Osteoblast (primary cell): ENCODE data around the gene AMER3. TPM values are rescaled to one million over a fixed set of nuclear protein-coding genes. Genes with fewer than 3 reads are reported as not detected.

Experiments used
- DNase-seq: peaks from one replicate; pipeline ENCODE4 v3.0.0; 2011; ENCODE audit warnings: low spot score, mixed read lengths; ENCODE audit not compliant: insufficient read length; ENCODE audit errors: missing footprints
- H2AFZ ChIP-seq: 2 replicates; pipeline ENCODE4 v1.6.0; 2011; ENCODE audit warnings: mild to moderate bottlenecking, low read length
- H3K27ac ChIP-seq: 2 replicates; pipeline ENCODE4 v1.5.1; 2011; ENCODE audit warnings: mild to moderate bottlenecking, low read depth, low read length, moderate library complexity
- H3K27me3 ChIP-seq: 2 replicates; pipeline ENCODE4 v1.6.0; 2012; ENCODE audit warnings: mild to moderate bottlenecking, control low read depth, inconsistent platforms, low read length, moderate library complexity; ENCODE audit not compliant: insufficient read depth
- H3K36me3 ChIP-seq: 2 replicates; pipeline ENCODE4 v1.5.1; 2011; ENCODE audit warnings: mild to moderate bottlenecking, low read length, control low read depth, moderate library complexity; ENCODE audit not compliant: insufficient read depth
- H3K4me1 ChIP-seq: 2 replicates; pipeline ENCODE4 v1.5.1; 2011; ENCODE audit warnings: mild to moderate bottlenecking, low read length, control low read depth, moderate library complexity; ENCODE audit not compliant: insufficient read depth
- H3K4me2 ChIP-seq: 2 replicates; pipeline ENCODE4 v1.6.0; 2011; ENCODE audit warnings: mild to moderate bottlenecking, low read length; ENCODE audit not compliant: insufficient read depth
- H3K4me3 ChIP-seq: fragments of 200-600 bp; sonication (generic); 3 replicates; pipeline ENCODE4 v1.5.1; 2012; ENCODE audit warnings: mild to moderate bottlenecking, low read length, inconsistent platforms; ENCODE audit not compliant: insufficient read depth
- H3K79me2 ChIP-seq: 2 replicates; pipeline ENCODE4 v1.6.0; 2012; ENCODE audit warnings: mild to moderate bottlenecking, low read length, control low read depth, inconsistent platforms; ENCODE audit not compliant: insufficient read depth
- H3K9me3 ChIP-seq: 2 replicates; pipeline ENCODE4 v1.5.1; 2011; ENCODE audit warnings: low read depth, low read length, control low read depth
- H4K20me1 ChIP-seq: 2 replicates; pipeline ENCODE4 v1.6.0; 2012; ENCODE audit warnings: mild to moderate bottlenecking, low read length, control low read depth; ENCODE audit not compliant: insufficient read depth
- total RNA-seq: library from RNA; depleted of rRNA; stranded (reverse); fragments of >200 nt; gene quantifications from 2 replicates; pipeline ENCODE4 v1.2.3, GENCODE V29; 2012
- TF ChIP-seq, protein P1 (sequence below): IDR thresholded peaks from 2 replicates; pipeline ENCODE4 v1.5.1; 2011; ENCODE audit warnings: mild to moderate bottlenecking, low read depth, low read length, moderate library complexity; ENCODE audit errors: extremely low read depth

Gene AMER3
- total RNA-seq, 1 donor, result not detected

GRCh38 chr2:130744287-130745117, 10.8 kb upstream of the AMER3 start:
- TF ChIP-seq, protein P1, sequence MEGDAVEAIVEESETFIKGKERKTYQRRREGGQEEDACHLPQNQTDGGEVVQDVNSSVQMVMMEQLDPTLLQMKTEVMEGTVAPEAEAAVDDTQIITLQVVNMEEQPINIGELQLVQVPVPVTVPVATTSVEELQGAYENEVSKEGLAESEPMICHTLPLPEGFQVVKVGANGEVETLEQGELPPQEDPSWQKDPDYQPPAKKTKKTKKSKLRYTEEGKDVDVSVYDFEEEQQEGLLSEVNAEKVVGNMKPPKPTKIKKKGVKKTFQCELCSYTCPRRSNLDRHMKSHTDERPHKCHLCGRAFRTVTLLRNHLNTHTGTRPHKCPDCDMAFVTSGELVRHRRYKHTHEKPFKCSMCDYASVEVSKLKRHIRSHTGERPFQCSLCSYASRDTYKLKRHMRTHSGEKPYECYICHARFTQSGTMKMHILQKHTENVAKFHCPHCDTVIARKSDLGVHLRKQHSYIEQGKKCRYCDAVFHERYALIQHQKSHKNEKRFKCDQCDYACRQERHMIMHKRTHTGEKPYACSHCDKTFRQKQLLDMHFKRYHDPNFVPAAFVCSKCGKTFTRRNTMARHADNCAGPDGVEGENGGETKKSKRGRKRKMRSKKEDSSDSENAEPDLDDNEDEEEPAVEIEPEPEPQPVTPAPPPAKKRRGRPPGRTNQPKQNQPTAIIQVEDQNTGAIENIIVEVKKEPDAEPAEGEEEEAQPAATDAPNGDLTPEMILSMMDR, result no peak
- no peak overlapping the region for H2AFZ ChIP-seq
- H3K27me3 ChIP-seq, result no peaks in the 10 kb centered on the region
- no peaks in the 10 kb centered on the region for H3K36me3 ChIP-seq
- no peak overlapping the region for H3K4me3 ChIP-seq
- no peaks in the 10 kb centered on the region for H3K79me2 ChIP-seq
- no peaks in the 10 kb centered on the region for H3K4me1 ChIP-seq
- H3K27ac ChIP-seq, result no peak overlapping the region
- H3K9me3 ChIP-seq, result no peaks in the 10 kb centered on the region
- H3K4me2 ChIP-seq, result no peak overlapping the region
- peak; percentile 69 for DNase-seq
- no peaks in the 10 kb centered on the region for H4K20me1 ChIP-seq

DNA sequence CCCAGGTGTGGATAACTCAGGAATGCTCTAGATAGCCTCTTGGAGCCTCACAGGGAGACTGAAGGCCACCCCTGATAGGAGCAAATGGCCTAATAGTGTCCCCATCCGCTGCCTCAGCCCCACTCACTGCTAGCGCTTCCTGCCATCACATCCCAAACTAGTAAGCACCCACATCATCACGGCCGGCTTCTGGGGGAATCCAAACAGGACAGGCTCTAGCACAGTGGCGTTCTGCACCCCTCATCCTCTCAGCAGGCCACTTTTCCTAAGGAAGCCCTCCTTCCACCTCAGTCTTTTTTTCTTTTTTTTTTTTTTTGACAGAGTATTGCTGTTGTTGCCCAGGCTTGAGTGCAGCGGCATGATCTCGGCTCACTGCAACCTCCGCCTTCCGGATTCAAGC, 6.3 kb upstream of the AMER3 start:
- Histone ChIP-seq H3K4me1 (no peaks in the 10 kb centered on the region), H3K4me2 (no peak overlapping the region), H3K27me3 (no peaks in the 10 kb centered on the region), H3K27ac (no peak overlapping the region), H3K9me3 (no peaks in the 10 kb centered on the region), H4K20me1 (no peaks in the 10 kb centered on the region), H3K4me3 (no peak overlapping the region), H2AFZ (no peak overlapping the region), H3K79me2 (no peaks in the 10 kb centered on the region), H3K36me3 (no peaks in the 10 kb centered on the region)
- TF ChIP-seq, protein P1, result no peak
- peak; percentile 48 for DNase-seq

DNA sequence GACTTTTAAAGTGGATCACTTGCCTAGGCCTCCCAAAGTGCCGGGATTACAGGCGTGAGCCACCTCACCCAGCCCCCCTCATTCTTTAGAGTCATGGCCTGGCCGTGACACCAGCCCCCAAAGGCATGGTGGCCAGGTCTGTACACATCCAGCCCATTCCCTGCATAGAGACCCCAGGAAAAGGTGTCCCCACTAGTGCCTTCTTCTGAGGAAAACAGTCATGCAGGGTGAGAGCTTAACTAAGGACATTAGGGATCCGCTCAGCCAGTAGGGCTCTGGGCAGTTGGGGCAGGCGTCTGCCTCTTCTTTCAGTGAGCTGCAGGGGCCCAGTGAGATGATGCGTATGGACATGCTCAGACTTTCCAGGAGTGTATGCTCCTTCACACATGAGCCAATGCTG, 5.7 kb upstream of the AMER3 start:
- no peak overlapping the region for H3K27ac ChIP-seq
- no peaks in the 10 kb centered on the region for H3K9me3 ChIP-seq
- DNase-seq, result peak; percentile 55
- H2AFZ ChIP-seq, result no peak overlapping the region
- no peaks in the 10 kb centered on the region for H3K79me2 ChIP-seq
- no peak overlapping the region for H3K4me2 ChIP-seq
- H3K36me3 ChIP-seq, result no peaks in the 10 kb centered on the region
- no peaks in the 10 kb centered on the region for H3K27me3 ChIP-seq
- no peaks in the 10 kb centered on the region for H3K4me1 ChIP-seq
- H4K20me1 ChIP-seq, result no peaks in the 10 kb centered on the region
- H3K4me3 ChIP-seq, result no peak overlapping the region
- TF ChIP-seq, protein P1, result no peak

DNA sequence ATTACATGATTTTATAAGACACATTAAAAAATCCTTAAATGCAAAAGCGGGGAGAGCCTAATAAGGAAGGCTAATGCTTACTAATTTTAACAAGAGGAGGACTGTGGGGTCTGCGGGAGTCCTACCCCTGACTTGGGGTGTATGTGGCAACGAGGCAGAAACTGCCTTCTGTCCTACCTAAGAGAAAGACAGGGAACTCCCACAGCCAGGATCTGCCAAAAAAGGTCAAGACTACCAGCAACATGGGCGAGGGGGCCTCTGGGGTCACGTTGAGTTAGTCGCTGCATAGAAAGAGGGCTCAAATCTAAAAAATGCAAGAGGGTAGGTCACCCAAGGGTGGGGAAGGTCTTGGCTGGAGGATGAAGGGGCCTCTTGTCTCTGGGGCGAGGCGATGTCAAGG, 529 bp upstream of the AMER3 start:
- Histone ChIP-seq H2AFZ (no peak overlapping the region), H3K4me1 (no peaks in the 10 kb centered on the region), H3K9me3 (no peaks in the 10 kb centered on the region), H3K4me3 (no peak overlapping the region), H3K4me2 (no peak overlapping the region), H3K36me3 (no peaks in the 10 kb centered on the region), H4K20me1 (no peaks in the 10 kb centered on the region), H3K27ac (no peak overlapping the region), H3K27me3 (no peaks in the 10 kb centered on the region), H3K79me2 (no peaks in the 10 kb centered on the region)
- TF ChIP-seq, protein P1, result no peak
- peak; percentile 52 for DNase-seq
